K562 (cell line): ENCODE data around the gene PFDN2. TPM values are rescaled to one million over a fixed set of nuclear protein-coding genes. Genes with fewer than 3 reads are reported as not detected.
A peak's percentile ranks its signal among the peaks of the same experiment; 100 is the strongest.

Experiments used
- ATAC-seq: fragments of 200-7000 bp; cut with Tn5 transposase; 3 replicates; pipeline ENCODE4 v1.9.1; 2020; ENCODE audit warnings: moderate library complexity
- BruUV-seq: library from RNA; stranded (reverse); fragments of 400-500 nt; replicated peaks from 2 replicates; lab custom pipeline; 2021; lab: Mats Ljungman, UMichigan
- CTCF ChIA-PET: fragments of 300-600 bp; formaldehyde crosslinking; extraction: SDS; loops from one replicate; lab custom pipeline; 2021; ENCODE audit warnings: low intra/inter-chr PET ratio; lab: Yijun Ruan, JAX
- POLR2A ChIA-PET: fragments of 300-600, 350-650 bp; sonication (Branson Sonifier 250); formaldehyde crosslinking; extraction: SDS; loops from one replicate; lab custom pipeline; 2021; ENCODE audit warnings: antibody characterized with exemption, inconsistent platforms; lab: Yijun Ruan, JAX
- DNase-seq, 4 experiments: peaks; one replicate each; pipeline versions ENCODE4 v3.0.0 to v3.0.0-alpha.2; 2011 to 2018; ENCODE audit warnings: low spot score in 3 of 4, mixed read lengths in 3 of 4; ENCODE audit errors: extremely low read depth in 1 of 4
- FAIRE-seq: peaks from 2 replicates; lab custom pipeline; 2011; peaks lifted over from hg19 to GRCh38; lab: Jason Lieb, UNC
- H2AFZ ChIP-seq: 2 replicates; pipeline ENCODE4 v1.6.0; 2011; ENCODE audit warnings: low read depth, low read length, control low read depth, inconsistent platforms
- H3K27ac ChIP-seq: fragments of 200-600 bp; 3 replicates; pipeline ENCODE4 v1.8.0; 2011; ENCODE audit warnings: low read depth, mild to moderate bottlenecking, control low read depth, inconsistent platforms, low read length, moderate library complexity, mixed read lengths; ENCODE audit errors: extremely low read depth
- H3K27me3 ChIP-seq, 2 experiments: fragments of 300-600 bp in 1 of 2; 2 replicates in 1 of 2; 3 replicates in 1 of 2; pipeline versions ENCODE4 v1.6.0 to v1.8.0; 2011; ENCODE audit warnings: inconsistent platforms in 2 of 2, low read length in 2 of 2, mild to moderate bottlenecking in 1 of 2, mixed read lengths in 1 of 2, moderate library complexity in 1 of 2; ENCODE audit not compliant: control insufficient read depth in 2 of 2, insufficient read depth in 2 of 2
- H3K36me3 ChIP-seq: fragments of 300-600 bp; 3 replicates; pipeline ENCODE4 v1.8.0; 2011; ENCODE audit warnings: mild to moderate bottlenecking, low read length, inconsistent platforms; ENCODE audit not compliant: control insufficient read depth, insufficient read depth
- H3K4me1 ChIP-seq, 2 experiments: fragments of 200-600 bp in 1 of 2; replicated peaks in 1 of 2; 2 replicates in 1 of 2; 3 replicates in 1 of 2; pipeline versions ENCODE4 v1.5.1 to v1.8.0; 2011; ENCODE audit warnings: inconsistent platforms in 2 of 2, low read length in 2 of 2, mild to moderate bottlenecking in 1 of 2, mixed read lengths in 1 of 2, moderate library complexity in 1 of 2; ENCODE audit not compliant: control insufficient read depth in 2 of 2, insufficient read depth in 2 of 2
- H3K4me2 ChIP-seq: 2 replicates; pipeline ENCODE4 v1.6.1; 2011; ENCODE audit warnings: low read length, control low read depth, inconsistent platforms, mixed read lengths; ENCODE audit not compliant: insufficient read depth
- H3K4me3 ChIP-seq: fragments of 200-600 bp; sonication (generic), shearing (Covaris generic); 2 replicates; pipeline ENCODE4 v1.5.1; 2016; ENCODE audit warnings: control low read depth, inconsistent platforms
- H3K79me2 ChIP-seq: fragments of 200-600 bp; 3 replicates; pipeline ENCODE4 v1.8.0; 2011; ENCODE audit warnings: low read length, inconsistent platforms; ENCODE audit not compliant: control insufficient read depth, insufficient read depth
- H3K9ac ChIP-seq, 2 experiments: 2 replicates each; pipeline versions ENCODE4 v1.6.0 to v1.6.1; 2011; ENCODE audit warnings: low read depth in 2 of 2, low read length in 2 of 2, control low read depth in 1 of 2, inconsistent platforms in 1 of 2, mild to moderate bottlenecking in 1 of 2, mixed read lengths in 1 of 2; ENCODE audit not compliant: insufficient read depth in 1 of 2
- H3K9me1 ChIP-seq: one replicate; pipeline ENCODE4 v1.6.0; 2011; ENCODE audit warnings: inconsistent platforms, mild to moderate bottlenecking, low read length, moderate library complexity; ENCODE audit not compliant: control insufficient read depth, insufficient read depth
- H3K9me3 ChIP-seq: replicated peaks from 2 replicates; pipeline ENCODE4 v1.5.1; 2011; ENCODE audit warnings: low read depth, low read length, inconsistent platforms; ENCODE audit not compliant: control insufficient read depth, insufficient read depth
- H4K20me1 ChIP-seq: replicated peaks from 2 replicates; pipeline ENCODE4 v1.6.1; 2011; ENCODE audit warnings: low read length, inconsistent platforms, mixed read lengths; ENCODE audit not compliant: control insufficient read depth, insufficient read depth
- BCL6 ChIP-seq: fragments of 250-450 bp; sonication (Bioruptor Pico); IDR thresholded peaks from 2 replicates; pipeline ENCODE4 v1.4.0; 2020
- CEBPB ChIP-seq: fragments of 450-650 bp; IDR thresholded peaks from 2 replicates; pipeline ENCODE4 v1.6.1; 2016; ENCODE audit warnings: missing genetic modification characterization, missing compliant biosample characterization
- CEBPG ChIP-seq, 3 experiments: fragments of 200-800 bp in 1 of 3; sonication (Bioruptor generic) in 1 of 3; sonication (generic) in 1 of 3; formaldehyde crosslinking in 1 of 3; IDR thresholded peaks in 2 of 3; conservative IDR thresholded peaks in 1 of 3; 2 replicates each; pipeline versions ENCODE4 v1.6.1 to v1.8.0; 2016 to 2022; ENCODE audit warnings: missing compliant biosample characterization in 2 of 3, missing genetic modification characterization in 2 of 3, mild to moderate bottlenecking in 1 of 3, missing genetic modification reagents in 1 of 3
- HDAC1 ChIP-seq, 2 experiments: fragments of 450-650 bp; IDR thresholded peaks; 2 replicates each; pipeline ENCODE4 v1.6.1; 2016 to 2017; ENCODE audit warnings: inconsistent platforms in 1 of 2, mild to moderate bottlenecking in 1 of 2, moderate library complexity in 1 of 2
- MBD2 ChIP-seq: sonication (generic); IDR thresholded peaks from 2 replicates; pipeline ENCODE4 v1.6.1; 2016; ENCODE audit warnings: low read depth, borderline replicate concordance
- PML ChIP-seq: IDR thresholded peaks from 2 replicates; pipeline ENCODE4 v1.6.1; 2012; ENCODE audit warnings: low read length, inconsistent platforms
- RAD51 ChIP-seq: fragments of 450-650 bp; IDR thresholded peaks from 2 replicates; pipeline ENCODE4 v1.7.1; 2016; ENCODE audit warnings: low read depth, mild to moderate bottlenecking, borderline replicate concordance
- TAF1 ChIP-seq: IDR thresholded peaks from 2 replicates; pipeline ENCODE4 v1.6.1; 2011; ENCODE audit warnings: mild to moderate bottlenecking, low read length, moderate library complexity; ENCODE audit not compliant: insufficient read depth, control insufficient read depth, severe bottlenecking; ENCODE audit errors: extremely low read depth
- TCF7 ChIP-seq: sonication (generic); IDR thresholded peaks from 2 replicates; pipeline ENCODE4 v1.6.1; 2016; ENCODE audit warnings: antibody characterized with exemption, borderline replicate concordance
- WGBS: fragments of 100-300 bp; shearing (Covaris generic); methylation state at CpG from one replicate; pipeline ENCODE4 v1.1.6; 2016; ENCODE audit warnings: low coverage, mixed read lengths; ENCODE audit not compliant: insufficient coverage; ENCODE audit errors: missing lambda C conversion rate; 5-methylcytosine and 5-hydroxymethylcytosine counted together
- in situ Hi-C: fragments of 300-500 bp; cut with MboI; formaldehyde crosslinking; loops from 4 replicates; pipeline ENCODE4 v1.15.0; 2018; ENCODE audit warnings: inconsistent platforms, mixed read lengths
- intact Hi-C: fragments of 100-400 bp; cut with micrococcal nuclease; formaldehyde crosslinking; loops from 2 replicates; pipeline ENCODE4 v1.14.2; 2022
- polyA plus RNA-seq, 8 experiments: library from polyadenylated mRNA; depleted of rRNA in 4 of 8; stranded (reverse) in 5 of 8; unstranded in 3 of 8; fragments of >200 nt; fragmentation: Nextera tagmentation in 2 of 8; fragmentation: Illumina TruSeq in 1 of 8; extraction: Ambion mirVana in 2 of 8; extraction: Trizol in 1 of 8; gene quantifications; 2 replicates each; pipeline versions ENCODE4 v1.2.1 to v1.2.3, GENCODE V29; 2011 to 2014; ENCODE audit warnings: inconsistent platforms in 1 of 8, missing spikeins in 1 of 8
- total RNA-seq, 7 experiments: library from RNA; depleted of rRNA in 6 of 7; stranded (reverse); fragments of >200 nt in 6 of 7; fragmentation: Illumina TruSeq in 2 of 7; extraction: Trizol in 2 of 7; gene quantifications; 2 replicates each; pipeline versions ENCODE4 v1.2.1 to v1.2.3, GENCODE V29; 2011 to 2021; ENCODE audit warnings: low replicate concordance in 1 of 7
- TF ChIP-seq, protein P1 (sequence below): fragments of 450-650 bp; IDR thresholded peaks from 2 replicates; pipeline ENCODE4 v1.6.1; 2016; ENCODE audit warnings: antibody characterized with exemption
- TF ChIP-seq, protein P2 (sequence below), 2 experiments: IDR thresholded peaks; 2 replicates each; pipeline ENCODE4 v1.6.1; 2011; ENCODE audit warnings: borderline replicate concordance in 1 of 2, control low read depth in 1 of 2, low read depth in 1 of 2, low read length in 1 of 2, mild to moderate bottlenecking in 1 of 2, mixed read lengths in 1 of 2, moderate library complexity in 1 of 2; ENCODE audit not compliant: insufficient read depth in 1 of 2, insufficient read length in 1 of 2, poor library complexity in 1 of 2, severe bottlenecking in 1 of 2; ENCODE audit errors: extremely low read depth in 1 of 2
- TF ChIP-seq, protein P3 (sequence below): conservative IDR thresholded peaks from 2 replicates; pipeline ENCODE4 v1.6.1; 2011; ENCODE audit warnings: low read depth, mild to moderate bottlenecking, low read length; ENCODE audit not compliant: control insufficient read depth
- TF ChIP-seq, protein P4 (sequence below): fragments of 250-450 bp; sonication (Bioruptor Pico); IDR thresholded peaks from 2 replicates; pipeline ENCODE4 v1.5.0; 2020; ENCODE audit warnings: mild to moderate bottlenecking

The PFDN2 gene
- total and polyA plus RNA-seq, 9 of the 15 experiments (the other 6 are each of a cell fraction or from before 2014, with no cell fraction given), result 50.2 to 361 (median 144) TPM

DNA sequence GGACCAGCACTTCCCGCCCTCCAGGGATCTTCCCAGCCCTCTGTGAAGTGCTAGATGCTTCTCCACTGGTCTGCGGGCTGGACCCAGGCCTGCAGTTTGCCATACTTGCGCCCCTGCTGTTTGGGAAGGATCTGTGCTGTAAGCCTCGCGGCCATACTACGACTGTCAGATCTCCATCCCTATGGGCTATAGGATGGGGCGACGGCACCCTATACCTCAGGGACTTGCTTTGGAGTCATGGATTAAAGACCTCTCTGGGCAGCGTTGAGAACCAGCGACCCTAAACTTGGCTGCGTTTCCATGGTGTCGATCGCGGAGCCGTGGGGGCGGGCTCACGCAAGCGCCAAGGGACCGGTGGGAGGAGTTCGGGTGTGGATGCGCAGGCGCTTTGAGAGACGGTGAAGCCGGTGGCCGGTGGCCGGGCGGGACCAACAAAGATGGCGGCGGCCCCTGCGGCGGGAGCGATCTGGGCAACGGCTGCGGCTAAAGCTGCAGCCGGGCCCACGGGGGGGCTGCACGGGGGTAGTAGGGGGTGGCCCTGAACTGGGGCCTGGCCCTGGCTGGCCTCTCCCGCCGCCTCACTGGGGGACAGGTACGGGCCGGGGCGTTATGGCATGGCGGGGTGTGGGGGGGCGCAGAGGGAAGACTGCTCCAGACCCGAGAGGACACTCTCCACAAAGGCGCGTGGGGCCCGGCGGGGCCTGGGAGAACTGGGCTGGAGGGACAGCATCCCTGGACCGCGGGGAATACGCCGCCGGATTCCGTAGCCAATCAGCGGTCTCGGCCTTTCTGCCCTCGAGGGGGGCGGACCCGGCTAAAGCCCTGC is 41.5 kb upstream of the PFDN2 start, which contains the start of gene USP21:
Gene USP21, plus strand, starts transcription at position 414 of the 826 bp plus-strand sequence. CDS start 1,141 bp downstream, outside the sequence.
- Histone ChIP-seq H3K9me3 (no peaks in the 10 kb centered on the region), H3K36me3 (peaks cover 60% of the 10 kb centered on the region), H4K20me1 (no peaks in the 10 kb centered on the region), H3K4me2 (peak within 1 kb of the TSS; percentile 95), H3K9me1 (no peaks in the 10 kb centered on the region), H3K9ac (peak within 1 kb of the TSS; percentile 77 to 98), H3K79me2 (peaks cover 63% of the 10 kb centered on the region), H3K27me3 (no peaks in the 10 kb centered on the region), H3K4me1 (peaks cover 50 to 62% of the 10 kb centered on the region in 2 experiments), H2AFZ (peak within 1 kb of the TSS; percentile 92), H3K4me3 (peak within 1 kb of the TSS; percentile 75), H3K27ac (peak within 1 kb of the TSS; percentile 72)
- ChIA-PET CTCF (interaction anchor here (0.6 kb wide), 1 partner anchor 246 kb away, joined by 4 read pairs; no protein-coding TSS in a partner anchor), POLR2A (interaction anchor here (0.5 to 2.2 kb wide), 7 partner anchors 9 to 280 kb away, joined by 3 to 6 read pairs (median 4); partner anchors contain the start of genes DEDD and SDHC)
- WGBS, result 2% methylated on average over 40 of the region's 60 CpGs
- intact Hi-C loops (loop anchor here (2.0 kb wide), 1 partner anchor 18 kb away; the partner anchor contains the start of gene B4GALT3), in situ Hi-C loops (no loop called here)
- DNase-seq (peak; percentile 94 to 96 (median 94)), ATAC-seq (peak; percentile 91), FAIRE-seq (peak; percentile 80)
- TSS peak; percentile 22 for BruUV-seq
- no peak for TF ChIP-seq CEBPG (CRISPR knock-in tag; IDR thresholded peaks at IDR 0.05)
- TF ChIP-seq CEBPG (tag; conservative IDR thresholded peaks at IDR 0.05 in 1 of 2, IDR thresholded peaks at IDR 0.05 in 1 of 2), result no peak
- TF ChIP-seq, protein P1, sequence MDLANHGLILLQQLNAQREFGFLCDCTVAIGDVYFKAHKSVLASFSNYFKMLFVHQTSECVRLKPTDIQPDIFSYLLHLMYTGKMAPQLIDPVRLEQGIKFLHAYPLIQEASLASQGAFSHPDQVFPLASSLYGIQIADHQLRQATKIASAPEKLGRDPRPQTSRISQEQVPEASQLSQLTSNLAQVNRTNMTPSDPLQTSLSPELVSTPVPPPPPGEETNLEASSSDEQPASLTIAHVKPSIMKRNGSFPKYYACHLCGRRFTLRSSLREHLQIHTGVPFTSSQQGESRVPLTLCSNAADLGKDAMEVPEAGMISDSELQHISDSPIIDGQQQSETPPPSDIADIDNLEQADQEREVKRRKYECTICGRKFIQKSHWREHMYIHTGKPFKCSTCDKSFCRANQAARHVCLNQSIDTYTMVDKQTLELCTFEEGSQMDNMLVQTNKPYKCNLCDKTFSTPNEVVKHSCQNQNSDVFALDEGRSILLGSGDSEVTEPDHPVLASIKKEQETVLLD, result peak; percentile 97
- no peak for TF ChIP-seq BCL6 (CRISPR knock-in tag)
- 0 out of 2 replicates have a peak, but pooled peaks have one; percentile 34 for TF ChIP-seq TCF7
- no peak for TF ChIP-seq RAD51
- TF ChIP-seq CEBPB (tag), result no peak
- TF ChIP-seq, protein P2, sequence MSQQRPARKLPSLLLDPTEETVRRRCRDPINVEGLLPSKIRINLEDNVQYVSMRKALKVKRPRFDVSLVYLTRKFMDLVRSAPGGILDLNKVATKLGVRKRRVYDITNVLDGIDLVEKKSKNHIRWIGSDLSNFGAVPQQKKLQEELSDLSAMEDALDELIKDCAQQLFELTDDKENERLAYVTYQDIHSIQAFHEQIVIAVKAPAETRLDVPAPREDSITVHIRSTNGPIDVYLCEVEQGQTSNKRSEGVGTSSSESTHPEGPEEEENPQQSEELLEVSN (IDR thresholded peaks at IDR 0.05; ENCODE audit: borderline replicate concordance in 1 of 2, extremely low read depth in 1 of 2, insufficient read depth in 1 of 2, insufficient read length in 1 of 2, low read depth in 1 of 2, low read length in 1 of 2, poor library complexity in 1 of 2, severe bottlenecking in 1 of 2), result peak in 1 of 2 experiments; percentile 9
- TF ChIP-seq HDAC1 (IDR thresholded peaks at IDR 0.05), result peak in 1 of 2 experiments; percentile 61; a peak in 2 of 4 replicates
- TF ChIP-seq MBD2, result peak; percentile 68; the same call in 1 of the 2 replicates
- TF ChIP-seq, protein P3, sequence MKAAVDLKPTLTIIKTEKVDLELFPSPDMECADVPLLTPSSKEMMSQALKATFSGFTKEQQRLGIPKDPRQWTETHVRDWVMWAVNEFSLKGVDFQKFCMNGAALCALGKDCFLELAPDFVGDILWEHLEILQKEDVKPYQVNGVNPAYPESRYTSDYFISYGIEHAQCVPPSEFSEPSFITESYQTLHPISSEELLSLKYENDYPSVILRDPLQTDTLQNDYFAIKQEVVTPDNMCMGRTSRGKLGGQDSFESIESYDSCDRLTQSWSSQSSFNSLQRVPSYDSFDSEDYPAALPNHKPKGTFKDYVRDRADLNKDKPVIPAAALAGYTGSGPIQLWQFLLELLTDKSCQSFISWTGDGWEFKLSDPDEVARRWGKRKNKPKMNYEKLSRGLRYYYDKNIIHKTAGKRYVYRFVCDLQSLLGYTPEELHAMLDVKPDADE, result no peak
- peak; percentile 49; the same call in 1 of the 2 replicates for TF ChIP-seq PML
- TF ChIP-seq TAF1, result peak; percentile 98
- TF ChIP-seq, protein P4, sequence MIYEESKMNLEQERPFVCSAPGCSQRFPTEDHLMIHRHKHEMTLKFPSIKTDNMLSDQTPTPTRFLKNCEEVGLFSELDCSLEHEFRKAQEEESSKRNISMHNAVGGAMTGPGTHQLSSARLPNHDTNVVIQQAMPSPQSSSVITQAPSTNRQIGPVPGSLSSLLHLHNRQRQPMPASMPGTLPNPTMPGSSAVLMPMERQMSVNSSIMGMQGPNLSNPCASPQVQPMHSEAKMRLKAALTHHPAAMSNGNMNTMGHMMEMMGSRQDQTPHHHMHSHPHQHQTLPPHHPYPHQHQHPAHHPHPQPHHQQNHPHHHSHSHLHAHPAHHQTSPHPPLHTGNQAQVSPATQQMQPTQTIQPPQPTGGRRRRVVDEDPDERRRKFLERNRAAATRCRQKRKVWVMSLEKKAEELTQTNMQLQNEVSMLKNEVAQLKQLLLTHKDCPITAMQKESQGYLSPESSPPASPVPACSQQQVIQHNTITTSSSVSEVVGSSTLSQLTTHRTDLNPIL, result no peak
